Coronary artery (tissue), 2 donors: ENCODE measurements around the gene SEMA4G.

Experiments used
- DNase-seq: peaks from one replicate; pipeline ENCODE4 v3.0.0-alpha.2; 2017; ENCODE audit warnings: low spot score
- H3K27ac ChIP-seq, 2 donors: fragments of 200-600 bp; sonication (generic); one replicate each; pipeline ENCODE4 v1.5.1; 2016 to 2019
- H3K4me3 ChIP-seq: fragments of 200-600 bp; sonication (generic); 2 replicates; pipeline ENCODE4 v1.5.1; 2016; ENCODE audit warnings: mild to moderate bottlenecking, moderate library complexity
- CTCF ChIP-seq: fragments of 200-600 bp; sonication (generic); IDR thresholded peaks from one replicate; pipeline ENCODE4 v1.5.1; 2019; ENCODE audit warnings: antibody characterized with exemption

SEMA4G gene

GRCh38 chr10:100939763-100940344 lies 29.4 kb upstream of the SEMA4G start:
- TF ChIP-seq CTCF = no peak
- Histone ChIP-seq H3K27ac (no peak overlapping the region), H3K4me3 (no peak overlapping the region)
- DNase-seq = no peak

GRCh38 chr10:100942229-100942628 lies 27.1 kb upstream of the SEMA4G start:
- no peak for DNase-seq
- no peak overlapping the region for H3K27ac ChIP-seq
- no peak overlapping the region for H3K4me3 ChIP-seq
- no peak for TF ChIP-seq CTCF

- Histone ChIP-seq H3K4me3 (no peak overlapping the region), H3K27ac (no peak overlapping the region)
- TF ChIP-seq CTCF = no peak
- no peak for DNase-seq
Observed at GRCh38 chr10:100943508-100943907, 25.8 kb upstream of the SEMA4G start.

- TF ChIP-seq CTCF = no peak
- H3K4me3 ChIP-seq = no peak overlapping the region
- H3K27ac ChIP-seq = no peak overlapping the region
- no peak for DNase-seq
Observed at GRCh38 chr10:100945754-100946153, 23.6 kb upstream of the SEMA4G start.

- H3K4me3 ChIP-seq = no peak overlapping the region
- H3K27ac ChIP-seq = no peak overlapping the region
- no peak for TF ChIP-seq CTCF
- no peak for DNase-seq
Observed at GRCh38 chr10:100948916-100949315, 20.4 kb upstream of the SEMA4G start.

- no peak overlapping the region for H3K27ac ChIP-seq
- no peak for TF ChIP-seq CTCF
Observed at GRCh38 chr10:100960251-100960650, 9.1 kb upstream of the SEMA4G start.

GRCh38 chr10:100962351-100963080 lies 6.8 kb upstream of the SEMA4G start:
- TF ChIP-seq CTCF = no peak
- no peak overlapping the region for H3K4me3 ChIP-seq

More at GRCh38 chr10:100960251-100960650, 9.1 kb upstream of the SEMA4G start:
- no peak for DNase-seq
- no peak overlapping the region for H3K4me3 ChIP-seq

More at GRCh38 chr10:100962351-100963080, 6.8 kb upstream of the SEMA4G start:
- no peak overlapping the region for H3K27ac ChIP-seq
- DNase-seq = no peak
